ENCODE data around the gene CIAO2A. TPM values are rescaled to one million over a fixed set of nuclear protein-coding genes. Genes with fewer than 3 reads are reported as not detected.

Gene CIAO2A
- total RNA-seq, 1 experiment from 2014 or later: 74.4 TPM

- Histone ChIP-seq H2AFZ (ENCODE audit: low read length) (no peak overlapping the region), H2BK12ac (ENCODE audit: insufficient read length, low read depth, low read length) (no peak overlapping the region), H3K79me2 (ENCODE audit: insufficient read depth, low read length) (no peaks in the 10 kb centered on the region), H4K91ac (ENCODE audit: insufficient read length, low read depth, low read length) (no peak overlapping the region), H3K4me2 (ENCODE audit: insufficient read depth, insufficient read length, low read length) (no peak overlapping the region), H3T11ph (ENCODE audit: low read length) (no peak overlapping the region), H3K27me3 (ENCODE audit: insufficient read depth, low read length) (no peaks in the 10 kb centered on the region), H3K9me3 (ENCODE audit: control insufficient read depth, low read depth, low read length) (no peaks in the 10 kb centered on the region), H2BK15ac (ENCODE audit: low read depth, low read length) (no peak overlapping the region), H3K23ac (ENCODE audit: insufficient read length, low read depth, low read length) (no peak overlapping the region), H3K14ac (ENCODE audit: insufficient read depth, low read length) (no peak overlapping the region), H3K4ac (ENCODE audit: low read depth, low read length) (no peak overlapping the region), H3K23me2 (ENCODE audit: insufficient read length, low read depth, low read length, poor library complexity, severe bottlenecking) (no peaks in the 10 kb centered on the region), H3K9ac (ENCODE audit: extremely low read depth, insufficient read length, low read length) (no peak overlapping the region), H3K4me1 (ENCODE audit: insufficient read depth, low read length) (no peaks in the 10 kb centered on the region), H2BK20ac (ENCODE audit: low read depth, low read length, poor library complexity, severe bottlenecking) (no peak overlapping the region), H3K18ac (ENCODE audit: insufficient read length, low read depth, low read length) (no peak overlapping the region), H2BK5ac (ENCODE audit: insufficient read length, low read length) (no peak overlapping the region), H3K27ac (ENCODE audit: insufficient read length, low read depth, low read length) (no peak overlapping the region), H4K8ac (replicated peaks; ENCODE audit: insufficient read length, low read depth, low read length) (no peak overlapping the region), H2BK120ac (ENCODE audit: low read depth, low read length, poor library complexity, severe bottlenecking) (no peak overlapping the region), H4K20me1 (ENCODE audit: control insufficient read depth, insufficient read depth, insufficient read length) (no peaks in the 10 kb centered on the region), H2AK5ac (ENCODE audit: insufficient read length, low read length) (no peak overlapping the region), H3K79me1 (ENCODE audit: insufficient read depth, low read depth, low read length, poor library complexity, severe bottlenecking) (no peaks in the 10 kb centered on the region), H3K56ac (ENCODE audit: insufficient read length, low read depth, low read length) (no peak overlapping the region), H4K5ac (ENCODE audit: insufficient read length, low read depth, low read length) (no peak overlapping the region)
- no peak for DNase-seq
- Mint-ChIP-seq H3K4me1 (peaks cover 8 to 13% of the 10 kb centered on the region in 2 experiments; a peak in 3 of 4 replicates), H3K27ac (no peak overlapping the region), H3K4me3 (no peak overlapping the region), H3K27me3 (ENCODE audit: low read depth) (no peaks in the 10 kb centered on the region), H3K9me3 (no peaks in the 10 kb centered on the region), H3K36me3 (ENCODE audit: insufficient read depth in 1 of 3, low read depth in 3 of 3) (no peaks in the 10 kb centered on the region)
- no CpG with 5 or more reads among the region's 4 CpGs for WGBS (ENCODE audit: extremely low coverage, insufficient read length, low lambda C conversion rate)
- TF ChIP-seq CTCF (conservative IDR thresholded peaks at IDR 0.05): no peak
Measured at GRCh38 chr15:64030123-64030522, 63.5 kb downstream of the CIAO2A start.

Data from H9 (cell line).